K562 (cell line): Measurements from ENCODE around the gene FAM204A. TPM values are rescaled to one million over a fixed set of nuclear protein-coding genes. Genes with fewer than 3 reads are reported as not detected.

Experiments used
- ATAC-seq: fragments of 200-7000 bp; cut with Tn5 transposase; 3 replicates; pipeline ENCODE4 v1.9.1; 2020; ENCODE audit warnings: moderate library complexity
- BruUV-seq: library from RNA; stranded (reverse); fragments of 400-500 nt; replicated peaks from 2 replicates; lab custom pipeline; 2021; lab: Mats Ljungman, UMichigan
- CTCF ChIA-PET: fragments of 300-600 bp; formaldehyde crosslinking; extraction: SDS; loops from one replicate; lab custom pipeline; 2021; ENCODE audit warnings: low intra/inter-chr PET ratio; lab: Yijun Ruan, JAX
- POLR2A ChIA-PET: fragments of 300-600, 350-650 bp; sonication (Branson Sonifier 250); formaldehyde crosslinking; extraction: SDS; loops from one replicate; lab custom pipeline; 2021; ENCODE audit warnings: antibody characterized with exemption, inconsistent platforms; lab: Yijun Ruan, JAX
- DNase-seq, 4 experiments: peaks; one replicate each; pipeline versions ENCODE4 v3.0.0 to v3.0.0-alpha.2; 2011 to 2018; ENCODE audit warnings: low spot score in 3 of 4, mixed read lengths in 3 of 4; ENCODE audit errors: extremely low read depth in 1 of 4
- FAIRE-seq: peaks from 2 replicates; lab custom pipeline; 2011; peaks lifted over from hg19 to GRCh38; lab: Jason Lieb, UNC
- H2AFZ ChIP-seq: 2 replicates; pipeline ENCODE4 v1.6.0; 2011; ENCODE audit warnings: low read depth, low read length, control low read depth, inconsistent platforms
- H3K27ac ChIP-seq: fragments of 200-600 bp; 3 replicates; pipeline ENCODE4 v1.8.0; 2011; ENCODE audit warnings: low read depth, mild to moderate bottlenecking, control low read depth, inconsistent platforms, low read length, moderate library complexity, mixed read lengths; ENCODE audit errors: extremely low read depth
- H3K27me3 ChIP-seq, 2 experiments: fragments of 300-600 bp in 1 of 2; 2 replicates in 1 of 2; 3 replicates in 1 of 2; pipeline versions ENCODE4 v1.6.0 to v1.8.0; 2011; ENCODE audit warnings: inconsistent platforms in 2 of 2, low read length in 2 of 2, mild to moderate bottlenecking in 1 of 2, mixed read lengths in 1 of 2, moderate library complexity in 1 of 2; ENCODE audit not compliant: control insufficient read depth in 2 of 2, insufficient read depth in 2 of 2
- H3K36me3 ChIP-seq: fragments of 300-600 bp; 3 replicates; pipeline ENCODE4 v1.8.0; 2011; ENCODE audit warnings: mild to moderate bottlenecking, low read length, inconsistent platforms; ENCODE audit not compliant: control insufficient read depth, insufficient read depth
- H3K4me1 ChIP-seq, 2 experiments: fragments of 200-600 bp in 1 of 2; replicated peaks in 1 of 2; 2 replicates in 1 of 2; 3 replicates in 1 of 2; pipeline versions ENCODE4 v1.5.1 to v1.8.0; 2011; ENCODE audit warnings: inconsistent platforms in 2 of 2, low read length in 2 of 2, mild to moderate bottlenecking in 1 of 2, mixed read lengths in 1 of 2, moderate library complexity in 1 of 2; ENCODE audit not compliant: control insufficient read depth in 2 of 2, insufficient read depth in 2 of 2
- H3K4me2 ChIP-seq: 2 replicates; pipeline ENCODE4 v1.6.1; 2011; ENCODE audit warnings: low read length, control low read depth, inconsistent platforms, mixed read lengths; ENCODE audit not compliant: insufficient read depth
- H3K4me3 ChIP-seq: fragments of 200-600 bp; sonication (generic), shearing (Covaris generic); 2 replicates; pipeline ENCODE4 v1.5.1; 2016; ENCODE audit warnings: control low read depth, inconsistent platforms
- H3K79me2 ChIP-seq: fragments of 200-600 bp; 3 replicates; pipeline ENCODE4 v1.8.0; 2011; ENCODE audit warnings: low read length, inconsistent platforms; ENCODE audit not compliant: control insufficient read depth, insufficient read depth
- H3K9ac ChIP-seq, 2 experiments: 2 replicates each; pipeline versions ENCODE4 v1.6.0 to v1.6.1; 2011; ENCODE audit warnings: low read depth in 2 of 2, low read length in 2 of 2, control low read depth in 1 of 2, inconsistent platforms in 1 of 2, mild to moderate bottlenecking in 1 of 2, mixed read lengths in 1 of 2; ENCODE audit not compliant: insufficient read depth in 1 of 2
- H3K9me1 ChIP-seq: one replicate; pipeline ENCODE4 v1.6.0; 2011; ENCODE audit warnings: inconsistent platforms, mild to moderate bottlenecking, low read length, moderate library complexity; ENCODE audit not compliant: control insufficient read depth, insufficient read depth
- H3K9me3 ChIP-seq: replicated peaks from 2 replicates; pipeline ENCODE4 v1.5.1; 2011; ENCODE audit warnings: low read depth, low read length, inconsistent platforms; ENCODE audit not compliant: control insufficient read depth, insufficient read depth
- H4K20me1 ChIP-seq: replicated peaks from 2 replicates; pipeline ENCODE4 v1.6.1; 2011; ENCODE audit warnings: low read length, inconsistent platforms, mixed read lengths; ENCODE audit not compliant: control insufficient read depth, insufficient read depth
- ASH1L ChIP-seq: fragments of 450-650 bp; IDR thresholded peaks from 2 replicates; pipeline ENCODE4 v1.6.1; 2018; ENCODE audit warnings: borderline replicate concordance, mild to moderate bottlenecking, low read depth; ENCODE audit not compliant: partially characterized antibody
- ATF3 ChIP-seq, 2 experiments: fragments of 450-650 bp in 1 of 2; sonication (generic) in 1 of 2; formaldehyde crosslinking in 1 of 2; IDR thresholded peaks in 1 of 2; conservative IDR thresholded peaks in 1 of 2; 2 replicates each; pipeline versions ENCODE4 v1.6.1 to v1.8.1; 2016 to 2023; ENCODE audit warnings: mild to moderate bottlenecking in 2 of 2, moderate library complexity in 2 of 2, inconsistent platforms in 1 of 2, missing genetic modification reagents in 1 of 2
- BCLAF1 ChIP-seq, 2 experiments: fragments of 450-650 bp in 1 of 2; IDR thresholded peaks; 2 replicates each; pipeline ENCODE4 v1.6.1; 2011 to 2017; ENCODE audit warnings: low read depth in 2 of 2, antibody characterized with exemption in 1 of 2, borderline replicate concordance in 1 of 2, low read length in 1 of 2, mild to moderate bottlenecking in 1 of 2, mixed read lengths in 1 of 2; ENCODE audit not compliant: control insufficient read depth in 1 of 2
- ELF2 ChIP-seq: fragments of 250-450 bp; sonication (Bioruptor Pico); IDR thresholded peaks from 2 replicates; pipeline ENCODE4 v1.5.0; 2021; ENCODE audit warnings: mild to moderate bottlenecking
- ESRRB ChIP-seq: fragments of 250-450 bp; sonication (Bioruptor Pico); IDR thresholded peaks from 2 replicates; pipeline ENCODE4 v1.5.0; 2020; ENCODE audit warnings: mild to moderate bottlenecking, moderate library complexity, borderline replicate concordance
- KHSRP ChIP-seq: fragments of 450-650 bp; IDR thresholded peaks from 2 replicates; pipeline ENCODE4 v1.6.1; 2017
- PCBP1 ChIP-seq: fragments of 200-400 bp; formaldehyde crosslinking; IDR thresholded peaks from 2 replicates; pipeline ENCODE4 v1.6.1; 2018; ENCODE audit warnings: mild to moderate bottlenecking, low read depth, low read length; ENCODE audit not compliant: poor library complexity, severe bottlenecking
- PTRF ChIP-seq: fragments of 450-650 bp; IDR thresholded peaks from 2 replicates; pipeline ENCODE4 v1.6.1; 2016; ENCODE audit warnings: mild to moderate bottlenecking, missing genetic modification characterization, missing compliant biosample characterization
- STAG1 ChIP-seq: sonication (generic); formaldehyde crosslinking; IDR thresholded peaks from 2 replicates; pipeline ENCODE4 v1.5.0; 2020; ENCODE audit warnings: missing genetic modification reagents, borderline replicate concordance
- USF1 ChIP-seq: sonication (generic); formaldehyde crosslinking; IDR thresholded peaks from 2 replicates; pipeline ENCODE4 v1.9.0; 2022; ENCODE audit warnings: mild to moderate bottlenecking, missing genetic modification reagents
- ZNF121 ChIP-seq: sonication (generic); formaldehyde crosslinking; conservative IDR thresholded peaks from 2 replicates; pipeline ENCODE4 v1.8.0; 2022; ENCODE audit warnings: missing genetic modification reagents
- ZNF165 ChIP-seq: fragments of 250-450 bp; sonication (Bioruptor Pico); IDR thresholded peaks from 2 replicates; pipeline ENCODE4 v1.4.0; 2020; ENCODE audit warnings: borderline replicate concordance
- ZNF253 ChIP-seq: fragments of 250-450 bp; sonication (Bioruptor Pico); conservative IDR thresholded peaks from 2 replicates; pipeline ENCODE4 v1.6.1; 2021; ENCODE audit warnings: mild to moderate bottlenecking
- ZNF551 ChIP-seq: fragments of 250-450 bp; sonication (Bioruptor Pico); IDR thresholded peaks from 2 replicates; pipeline ENCODE4 v1.5.0; 2021; ENCODE audit warnings: mild to moderate bottlenecking, moderate library complexity
- WGBS: fragments of 100-300 bp; shearing (Covaris generic); methylation state at CpG from one replicate; pipeline ENCODE4 v1.1.6; 2016; ENCODE audit warnings: low coverage, mixed read lengths; ENCODE audit not compliant: insufficient coverage; ENCODE audit errors: missing lambda C conversion rate; 5-methylcytosine and 5-hydroxymethylcytosine counted together
- in situ Hi-C: fragments of 300-500 bp; cut with MboI; formaldehyde crosslinking; loops from 4 replicates; pipeline ENCODE4 v1.15.0; 2018; ENCODE audit warnings: inconsistent platforms, mixed read lengths
- intact Hi-C: fragments of 100-400 bp; cut with micrococcal nuclease; formaldehyde crosslinking; loops from 2 replicates; pipeline ENCODE4 v1.14.2; 2022
- polyA plus RNA-seq, 8 experiments: library from polyadenylated mRNA; depleted of rRNA in 4 of 8; stranded (reverse) in 5 of 8; unstranded in 3 of 8; fragments of >200 nt; fragmentation: Nextera tagmentation in 2 of 8; fragmentation: Illumina TruSeq in 1 of 8; extraction: Ambion mirVana in 2 of 8; extraction: Trizol in 1 of 8; gene quantifications; 2 replicates each; pipeline versions ENCODE4 v1.2.1 to v1.2.3, GENCODE V29; 2011 to 2014; ENCODE audit warnings: inconsistent platforms in 1 of 8, missing spikeins in 1 of 8
- total RNA-seq, 7 experiments: library from RNA; depleted of rRNA in 6 of 7; stranded (reverse); fragments of >200 nt in 6 of 7; fragmentation: Illumina TruSeq in 2 of 7; extraction: Trizol in 2 of 7; gene quantifications; 2 replicates each; pipeline versions ENCODE4 v1.2.1 to v1.2.3, GENCODE V29; 2011 to 2021; ENCODE audit warnings: low replicate concordance in 1 of 7

The FAM204A gene
- total and polyA plus RNA-seq, 9 of the 15 experiments (the other 6 are each of a cell fraction or from before 2014, with no cell fraction given): 29.0 to 64.5 (median 44.9) TPM

GRCh38 chr10:118264838-118265470 is 77.2 kb downstream of the FAM204A start:
- no peaks in the 10 kb centered on the region for H3K9me3 ChIP-seq
- H3K27ac ChIP-seq: no peak overlapping the region
- ATAC-seq (no peak), FAIRE-seq (no peak), DNase-seq (no peak)
- H3K4me2 ChIP-seq: no peak overlapping the region
- no peaks in the 10 kb centered on the region for H4K20me1 ChIP-seq
- 5% methylated on average over 10 of the region's 11 CpGs for whole genome bisulfite sequencing
- H3K4me1 ChIP-seq: no peaks in the 10 kb centered on the region
- POLR2A ChIA-PET: interaction anchor here (0.5 to 0.6 kb wide), 2 partner anchors 85 to 610 kb away, joined by 3 read pairs; no protein-coding TSS in a partner anchor
- H3K36me3 ChIP-seq: no peaks in the 10 kb centered on the region
- no peaks in the 10 kb centered on the region for H3K79me2 ChIP-seq
- in situ Hi-C loops: no loop called here
- no peak overlapping the region for H2AFZ ChIP-seq
- CTCF ChIA-PET: no interaction called here
- no peak overlapping the region for H3K4me3 ChIP-seq
- H3K27me3 ChIP-seq: peaks cover 0 to 9% of the 10 kb centered on the region in 2 experiments; a peak in 4 of 5 replicates
- intact Hi-C loops: loop anchor here (10.0 kb wide), 1 partner anchor 150 kb away; no protein-coding TSS in a partner anchor
- no peak overlapping the region for H3K9ac ChIP-seq
- BruUV-seq: no TSS peak
- H3K9me1 ChIP-seq: no peaks in the 10 kb centered on the region
- TF ChIP-seq STAG1: no peak
- TF ChIP-seq PTRF (tag): no peak
- TF ChIP-seq ZNF121 (CRISPR knock-in tag): no peak
- TF ChIP-seq KHSRP: no peak
- TF ChIP-seq ASH1L: no peak
- TF ChIP-seq ZNF253 (CRISPR knock-in tag): no peak
- no peak for TF ChIP-seq BCLAF1 (IDR thresholded peaks at IDR 0.05; ENCODE audit: borderline replicate concordance in 1 of 2, control insufficient read depth in 1 of 2, low read depth in 2 of 2, low read length in 1 of 2)
- TF ChIP-seq ZNF165: no peak
- no peak for TF ChIP-seq ESRRB (CRISPR knock-in tag)
- no peak for TF ChIP-seq ZNF551 (CRISPR knock-in tag)
- no peak for TF ChIP-seq ATF3 (IDR thresholded peaks at IDR 0.05)
- TF ChIP-seq ATF3 (CRISPR knock-in tag; conservative IDR thresholded peaks at IDR 0.05): no peak
- no peak for TF ChIP-seq PCBP1
- TF ChIP-seq ELF2 (CRISPR knock-in tag): no peak
- TF ChIP-seq USF1 (CRISPR knock-in tag): no peak
